ENCODE measurements around the gene SLC38A10. TPM values are rescaled to one million over a fixed set of nuclear protein-coding genes. Genes with fewer than 3 reads are reported as not detected.
A peak's percentile ranks its signal among the peaks of the same experiment; 100 is the strongest.

Gene SLC38A10
- total RNA-seq, 1 experiment from 2014 or later: 43.8 TPM

GRCh38 chr17:81238490-81238814 is 56.7 kb downstream of the SLC38A10 start:
- no peaks in the 10 kb centered on the region for H3K4me1 ChIP-seq (ENCODE audit: insufficient read depth, low read length)
- H2BK15ac ChIP-seq (ENCODE audit: low read depth, low read length): no peak overlapping the region
- no peak for DNase-seq
- H2BK20ac ChIP-seq (ENCODE audit: low read depth, low read length, poor library complexity, severe bottlenecking): no peak overlapping the region
- H4K91ac ChIP-seq (ENCODE audit: insufficient read length, low read depth, low read length): no peak overlapping the region
- H3K23me2 ChIP-seq (ENCODE audit: insufficient read length, low read depth, low read length, poor library complexity, severe bottlenecking): peaks cover 12% of the 10 kb centered on the region
- no peak overlapping the region; the same call in 1 of the 2 replicates for H3K14ac ChIP-seq (ENCODE audit: insufficient read depth, low read length)
- no peak overlapping the region for H3K56ac ChIP-seq (ENCODE audit: insufficient read length, low read depth, low read length)
- H3K9ac ChIP-seq (ENCODE audit: extremely low read depth, insufficient read length, low read length): peak overlapping the region; percentile 76
- H3K27me3 ChIP-seq (ENCODE audit: insufficient read depth, low read length): no peaks in the 10 kb centered on the region
- no peak overlapping the region for H3K18ac ChIP-seq (ENCODE audit: insufficient read length, low read depth, low read length)
- peaks cover 3% of the 10 kb centered on the region for H3K79me1 ChIP-seq (ENCODE audit: insufficient read depth, low read depth, low read length, poor library complexity, severe bottlenecking)
- no peak overlapping the region for H2BK12ac ChIP-seq (ENCODE audit: insufficient read length, low read depth, low read length)
- no peak overlapping the region for H3K23ac ChIP-seq (ENCODE audit: insufficient read length, low read depth, low read length)
- Mint-ChIP-seq H3K4me3 (peak overlapping the region; percentile 90 to 93), H3K36me3 (ENCODE audit: insufficient read depth in 1 of 3, low read depth in 3 of 3) (peaks cover 5 to 15% (median 9%) of the 10 kb centered on the region in 3 experiments; a peak in 6 of 7 replicates), H3K27ac (no peak overlapping the region), H3K9me3 (no peaks in the 10 kb centered on the region; a peak in 2 of 5 replicates), H3K4me1 (peaks cover 19 to 32% of the 10 kb centered on the region in 2 experiments), H3K27me3 (ENCODE audit: low read depth) (no peaks in the 10 kb centered on the region; the same call in none of the 2 replicates)
- peak overlapping the region; percentile 82 for H3K4me2 ChIP-seq (ENCODE audit: insufficient read depth, insufficient read length, low read length)
- no peak overlapping the region for H2BK5ac ChIP-seq (ENCODE audit: insufficient read length, low read length)
- WGBS (ENCODE audit: extremely low coverage, insufficient read length, low lambda C conversion rate): no CpG with 5 or more reads among the region's 26 CpGs
- no peak overlapping the region for H2AK5ac ChIP-seq (ENCODE audit: insufficient read length, low read length)
- TF ChIP-seq CTCF (conservative IDR thresholded peaks at IDR 0.05): no peak
- no peaks in the 10 kb centered on the region for H3K9me3 ChIP-seq (ENCODE audit: control insufficient read depth, low read depth, low read length)
- no peak overlapping the region for H3K27ac ChIP-seq (ENCODE audit: insufficient read length, low read depth, low read length)
- no peak overlapping the region for H4K8ac ChIP-seq (replicated peaks; ENCODE audit: insufficient read length, low read depth, low read length)
- peaks cover 4% of the 10 kb centered on the region for H3K79me2 ChIP-seq (ENCODE audit: insufficient read depth, low read length)
- H4K20me1 ChIP-seq (ENCODE audit: control insufficient read depth, insufficient read depth, insufficient read length): peaks cover 3% of the 10 kb centered on the region
- no peak overlapping the region for H3T11ph ChIP-seq (ENCODE audit: low read length)
- no peak overlapping the region for H2BK120ac ChIP-seq (ENCODE audit: low read depth, low read length, poor library complexity, severe bottlenecking)
- H3K4ac ChIP-seq (ENCODE audit: low read depth, low read length): no peak overlapping the region
- H2AFZ ChIP-seq (ENCODE audit: low read length): no peak overlapping the region
- no peak overlapping the region for H4K5ac ChIP-seq (ENCODE audit: insufficient read length, low read depth, low read length)

Measured in H9 (cell line).